Measurements from ENCODE around the gene KCNMB2.
"Not testable (repeated sequence)": the region's sequence is repeated elsewhere in the genome, so short reads cannot be mapped to it uniquely, and the experiment has no call there.

The KCNMB2 gene

DNA sequence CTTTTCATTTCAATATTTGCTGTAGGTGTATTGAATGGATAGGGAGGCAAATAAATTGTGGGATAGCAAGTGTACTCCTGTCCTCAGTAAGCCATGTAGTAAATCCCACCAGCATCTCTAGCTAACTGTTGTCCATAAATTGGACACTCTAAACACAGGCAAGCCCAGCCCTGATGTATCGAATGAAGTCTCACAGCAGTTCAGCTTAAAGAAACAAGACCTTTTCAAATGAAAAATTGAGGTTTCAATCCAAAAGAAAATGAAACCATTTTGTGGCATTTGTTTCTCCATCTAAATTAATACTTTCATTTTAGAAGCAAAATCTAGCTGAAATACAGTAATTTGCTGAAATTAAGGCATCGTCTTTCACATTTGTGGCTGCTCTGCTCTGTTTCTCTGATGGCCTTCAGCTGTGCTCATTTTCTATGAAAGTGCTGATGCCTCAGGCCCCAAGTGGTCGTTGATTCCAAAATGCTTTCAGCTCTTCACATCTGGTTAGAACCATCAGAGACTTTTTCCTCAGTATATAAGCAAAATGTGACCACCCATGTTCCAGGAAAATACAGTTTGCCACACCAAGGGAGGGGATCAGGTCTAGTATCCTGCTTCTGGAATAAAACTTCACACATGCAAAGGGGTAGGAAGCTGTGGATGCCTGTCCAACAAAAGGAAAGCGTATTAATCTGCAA is 290.3 kb downstream of the KCNMB2 start:
- DNase-seq = no peak

DNA sequence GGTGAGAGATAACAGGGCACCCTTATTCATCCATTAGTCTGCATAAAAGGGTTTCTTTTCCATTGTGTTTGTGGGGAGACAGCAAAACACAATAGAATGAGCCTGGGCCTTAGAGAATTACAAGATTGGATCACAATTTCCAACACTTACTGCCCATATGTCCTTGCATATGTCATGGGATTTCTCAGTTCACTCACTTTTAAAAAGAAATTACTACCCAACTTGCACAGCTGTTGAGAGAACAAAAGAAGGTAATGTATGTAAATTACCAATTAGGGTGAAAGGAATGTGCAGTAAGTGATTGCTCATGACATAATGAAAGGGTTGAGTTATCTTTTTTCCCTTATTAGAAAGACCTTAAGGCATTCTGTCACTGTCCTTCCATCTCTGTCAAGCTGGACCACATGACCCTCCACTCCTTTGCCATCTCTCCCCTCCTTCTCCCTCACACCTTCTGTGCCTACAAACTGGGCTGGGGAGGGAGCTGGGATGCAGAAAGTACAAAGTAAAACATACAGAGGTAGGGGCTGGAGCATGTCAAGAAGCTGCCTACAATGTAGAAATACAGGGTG is 291.1 kb downstream of the KCNMB2 start:
- no peak for DNase-seq

DNA sequence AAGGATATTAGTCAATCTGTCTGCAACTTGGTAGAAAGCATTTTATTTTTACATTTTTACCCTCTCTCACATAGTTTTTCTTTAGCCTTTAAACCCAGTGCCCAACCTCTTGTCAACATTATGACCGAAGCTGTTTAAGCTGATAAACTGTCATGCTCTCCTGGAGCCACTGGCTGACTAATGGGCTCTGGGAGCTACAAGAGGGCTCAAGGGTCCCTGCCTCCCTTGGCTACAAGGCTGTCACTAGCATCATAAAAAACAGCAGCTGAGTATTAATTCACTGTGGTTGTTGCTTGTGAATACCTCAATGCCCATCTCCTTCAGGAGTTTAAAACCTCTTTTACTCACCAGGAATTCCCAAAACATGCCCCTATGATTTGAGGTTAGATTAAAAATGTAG is 297.5 kb downstream of the KCNMB2 start:
- DNase-seq = no peak

DNA sequence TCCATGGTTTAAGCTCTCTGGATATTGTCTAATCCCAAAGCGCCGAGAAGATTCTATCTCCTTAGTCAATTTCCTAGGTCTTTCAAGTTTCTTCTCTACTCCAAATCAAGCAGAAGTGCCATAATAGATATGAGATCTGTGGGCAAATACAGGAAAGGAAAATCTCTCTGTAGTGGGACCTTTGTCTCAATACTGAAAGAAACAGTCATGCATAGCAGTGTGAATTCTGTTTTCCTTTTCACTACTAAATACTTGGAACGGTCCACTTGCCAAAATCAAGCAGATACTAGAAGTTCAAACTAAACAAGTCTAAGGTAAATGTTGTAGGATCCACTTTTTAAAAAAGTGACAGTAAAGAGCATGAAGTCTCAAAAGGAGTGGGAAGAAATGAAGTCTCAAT is 298.8 kb downstream of the KCNMB2 start:
- no peak for DNase-seq

DNA sequence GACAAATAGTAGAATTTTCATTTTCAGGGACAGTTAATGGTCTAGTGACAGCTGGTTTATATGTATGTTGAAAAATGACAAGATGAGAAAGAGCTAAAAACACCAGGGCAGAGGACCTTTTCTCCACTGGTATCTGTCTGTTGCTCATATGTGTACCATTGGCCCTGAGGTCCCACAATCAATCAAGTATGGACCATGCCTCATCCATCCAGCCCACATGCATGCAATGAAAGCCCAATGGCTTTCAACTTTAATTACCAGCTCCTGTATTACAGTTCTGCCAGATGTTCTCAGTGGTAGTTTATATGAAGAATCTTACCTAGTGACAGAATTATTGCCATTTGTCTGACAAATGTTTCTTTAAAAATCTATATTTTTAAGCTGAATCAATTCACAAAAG is 301.3 kb downstream of the KCNMB2 start:
- DNase-seq = no peak

DNA sequence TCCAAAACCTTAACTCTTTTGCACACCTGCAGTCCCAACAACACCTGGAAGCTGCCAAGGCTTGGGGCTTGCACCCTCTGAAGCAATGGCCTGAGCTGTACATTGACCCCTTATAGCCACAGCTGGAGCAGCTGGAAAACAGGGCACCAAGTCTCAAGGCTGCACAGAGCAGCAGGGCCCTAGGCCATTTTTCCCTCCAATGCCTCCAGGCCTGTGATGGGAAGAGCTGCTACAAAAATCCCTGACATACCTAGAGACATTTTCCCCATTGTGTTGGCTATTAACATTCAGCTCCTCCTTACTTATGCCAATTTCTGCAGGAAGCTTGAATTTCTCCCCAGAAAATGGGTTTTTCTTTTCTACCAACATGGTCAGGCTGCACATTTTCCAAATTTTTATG is 304.4 kb downstream of the KCNMB2 start:
- DNase-seq = no peak

DNA sequence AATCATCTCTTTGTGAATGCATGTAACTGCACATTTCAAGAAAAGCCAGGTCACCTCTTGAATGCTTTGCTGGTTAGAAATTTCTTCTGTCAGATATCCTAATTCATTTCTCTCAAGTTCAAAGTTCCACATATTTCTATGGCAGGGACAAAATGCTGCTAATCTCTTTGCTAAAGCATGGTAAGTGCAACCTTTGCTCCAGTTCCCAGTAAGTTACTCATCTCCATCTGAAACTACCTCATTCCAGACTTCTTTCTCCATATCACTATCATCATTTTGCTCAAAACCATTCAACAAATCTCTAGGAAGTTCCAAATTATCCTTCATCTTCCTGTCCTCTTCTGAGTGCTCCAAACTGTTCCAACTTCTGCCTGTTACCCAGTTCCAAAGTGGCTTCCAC is 304.8 kb downstream of the KCNMB2 start:
- no peak for DNase-seq

DNA sequence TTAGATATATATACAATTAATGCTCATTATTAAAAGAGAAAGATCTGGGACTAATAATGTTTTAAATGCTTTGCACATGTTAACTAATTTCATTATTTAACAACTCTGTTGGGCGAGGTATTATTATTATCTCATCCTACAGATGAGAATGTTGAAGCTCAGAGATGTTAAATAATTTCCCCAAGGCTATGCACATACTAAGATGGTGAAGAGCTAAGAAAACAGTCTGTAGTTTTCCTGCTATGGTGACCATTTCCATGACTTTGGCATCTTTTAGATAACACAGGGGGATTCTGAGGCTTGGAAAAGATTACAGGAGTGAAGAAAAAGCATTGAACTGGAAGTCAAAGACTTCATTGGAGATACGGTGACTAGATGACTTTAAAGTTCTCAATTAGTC is 308.7 kb downstream of the KCNMB2 start:
- no peak for DNase-seq

DNA sequence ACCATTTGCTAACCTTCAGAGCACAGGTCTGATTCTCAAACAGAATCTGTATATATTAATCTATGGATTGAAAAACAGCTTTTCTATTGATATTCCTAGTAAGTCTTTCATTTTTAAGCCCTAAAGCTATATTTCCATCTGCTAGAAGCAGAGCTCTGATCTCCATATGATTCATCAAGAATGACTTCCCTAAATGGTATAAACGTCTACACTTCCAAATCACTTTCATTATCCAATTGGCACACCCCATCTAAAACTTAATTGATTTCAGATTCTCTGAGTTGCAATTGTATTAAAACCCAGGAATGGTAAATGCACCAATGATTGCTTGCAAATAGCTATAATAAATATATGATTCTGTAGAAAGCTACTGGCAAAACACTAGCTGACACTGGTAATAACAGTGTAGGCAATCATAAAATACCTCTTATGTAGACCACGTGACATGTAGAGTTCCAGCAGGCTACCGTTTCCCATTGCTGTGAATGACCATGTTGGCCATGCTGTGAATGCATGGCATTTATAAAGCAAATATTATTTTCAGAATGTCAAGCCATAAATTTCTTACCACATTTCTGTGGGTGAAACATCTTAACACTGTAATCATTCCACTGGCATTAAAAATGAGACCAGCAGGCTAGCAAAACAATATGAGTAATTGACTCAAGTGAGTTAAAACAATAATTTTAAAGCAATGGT is 309.3 kb downstream of the KCNMB2 start:
- DNase-seq = peak; percentile 85

DNA sequence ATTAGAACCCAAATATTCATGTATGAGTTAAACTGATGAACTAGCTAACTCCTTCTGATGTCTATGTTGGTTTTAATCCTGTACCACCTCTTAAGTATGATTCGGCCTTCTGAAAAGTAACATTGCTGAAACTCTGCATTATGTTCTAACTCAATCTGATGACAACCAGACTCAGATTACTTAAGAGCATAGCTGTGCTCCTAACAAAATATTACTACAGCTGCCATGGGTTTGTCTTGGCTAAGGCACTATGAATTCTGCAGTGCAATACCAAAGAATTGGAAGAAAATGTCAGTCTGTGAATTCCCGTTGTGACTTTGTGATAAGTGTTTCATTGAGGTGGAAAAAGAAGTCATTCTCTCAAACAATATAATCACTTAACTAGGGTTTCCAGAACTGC is 311.0 kb downstream of the KCNMB2 start:
- DNase-seq = peak; percentile 44

DNA sequence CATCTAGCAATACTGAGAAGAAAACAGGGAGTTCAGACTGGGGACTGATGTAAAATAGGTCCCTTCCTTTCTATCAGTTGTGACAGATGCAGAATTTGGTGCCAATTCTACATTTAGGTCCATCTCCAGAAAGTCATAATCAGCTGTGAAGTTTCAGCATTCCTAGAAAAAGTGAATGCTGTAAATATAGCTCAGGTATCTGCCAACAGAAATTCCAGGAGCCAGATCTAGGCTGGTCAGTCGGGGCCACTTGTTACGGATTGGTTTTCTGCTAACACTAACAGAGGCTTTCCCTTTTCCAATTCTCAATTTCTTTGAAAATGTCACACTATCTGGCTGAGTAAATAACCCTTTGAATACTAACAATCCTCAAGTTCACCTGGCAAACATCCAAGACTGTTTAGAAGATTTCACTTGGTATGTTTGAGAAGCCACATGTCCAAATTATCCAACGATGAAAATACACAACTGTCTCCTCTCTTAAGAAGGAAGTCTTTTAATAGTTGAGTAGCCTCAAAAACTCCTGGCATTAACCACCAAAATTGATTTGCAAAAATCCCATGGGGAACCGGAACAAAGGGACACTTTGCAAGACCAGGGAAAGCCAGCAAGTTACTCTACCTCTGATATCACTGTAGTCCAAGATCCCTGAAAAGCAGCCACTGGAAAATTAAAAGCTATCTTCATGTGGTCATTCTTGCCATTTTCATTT is 313.1 kb downstream of the KCNMB2 start:
- no peak for DNase-seq

DNA sequence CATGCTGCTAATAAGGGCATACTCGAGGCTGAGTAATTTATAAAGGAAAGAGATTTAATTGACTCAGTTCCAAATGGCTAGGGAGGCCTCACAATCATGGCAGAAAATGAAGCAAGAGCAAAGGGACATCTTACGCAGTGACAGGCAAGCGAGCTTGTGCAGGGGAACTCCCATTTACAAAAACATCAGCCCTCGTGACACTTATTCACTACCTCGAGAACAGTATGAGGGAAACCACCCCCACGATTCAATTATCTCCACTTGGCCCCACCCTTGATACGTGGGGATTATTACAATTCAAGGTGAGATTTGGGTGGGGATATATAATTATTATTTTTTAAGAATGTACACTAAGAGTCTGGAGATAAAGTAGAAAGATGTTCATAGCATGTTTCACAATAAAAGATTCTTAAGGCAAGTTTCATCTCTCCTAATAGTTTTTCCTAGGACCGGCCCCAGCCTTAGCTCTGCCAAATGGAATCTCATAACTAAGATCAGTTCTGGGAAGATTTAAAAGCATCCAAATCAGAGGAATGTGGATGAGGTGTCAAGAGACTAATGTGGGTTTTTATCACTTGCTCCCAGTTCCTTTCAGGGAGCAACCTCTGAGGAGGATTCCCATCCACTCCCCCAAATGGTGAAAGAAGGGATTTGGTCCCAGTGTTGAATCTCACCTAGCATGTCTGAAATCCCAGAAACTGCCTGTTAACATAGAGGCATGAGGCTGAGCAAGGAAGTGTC is 314.4 kb downstream of the KCNMB2 start:
- no peak for DNase-seq

DNA sequence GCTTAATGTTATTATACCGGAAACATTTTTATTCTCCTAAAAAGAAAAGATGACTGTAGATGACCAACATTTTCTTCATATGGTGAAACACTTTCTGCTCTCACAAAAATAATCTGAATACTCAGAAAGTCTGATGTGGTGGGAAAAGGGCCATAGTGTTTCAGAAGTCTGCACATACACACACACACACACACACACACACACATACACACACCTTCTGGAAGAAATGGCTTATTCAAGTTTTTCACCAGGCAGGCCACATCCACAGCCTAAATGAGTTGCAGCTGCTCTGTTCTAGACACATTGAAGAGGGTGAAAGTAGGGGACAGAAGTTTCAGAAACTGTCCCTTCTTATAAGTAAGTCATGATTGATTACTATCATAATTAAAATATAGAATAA is 315.3 kb downstream of the KCNMB2 start:
- no peak for DNase-seq

DNA sequence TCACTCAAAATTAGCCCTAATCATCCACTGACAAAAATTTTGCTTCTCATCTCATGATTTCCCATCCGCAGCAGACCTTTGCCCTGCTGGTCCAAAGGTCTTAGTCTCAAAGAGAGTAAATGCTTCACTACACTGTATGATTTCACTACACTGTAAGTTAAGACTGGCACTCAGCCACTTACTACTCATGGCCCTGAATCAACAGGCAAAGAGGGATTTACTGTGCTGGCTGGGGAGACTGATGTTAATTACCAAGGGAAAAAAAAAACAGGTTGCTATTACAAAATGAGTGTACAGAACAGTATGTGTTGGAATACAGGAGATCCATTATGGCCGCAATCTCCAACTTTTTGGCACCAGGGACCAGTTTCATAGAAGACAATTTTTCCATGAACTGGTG is 320.6 kb downstream of the KCNMB2 start:
- peak; percentile 51 for DNase-seq

DNA sequence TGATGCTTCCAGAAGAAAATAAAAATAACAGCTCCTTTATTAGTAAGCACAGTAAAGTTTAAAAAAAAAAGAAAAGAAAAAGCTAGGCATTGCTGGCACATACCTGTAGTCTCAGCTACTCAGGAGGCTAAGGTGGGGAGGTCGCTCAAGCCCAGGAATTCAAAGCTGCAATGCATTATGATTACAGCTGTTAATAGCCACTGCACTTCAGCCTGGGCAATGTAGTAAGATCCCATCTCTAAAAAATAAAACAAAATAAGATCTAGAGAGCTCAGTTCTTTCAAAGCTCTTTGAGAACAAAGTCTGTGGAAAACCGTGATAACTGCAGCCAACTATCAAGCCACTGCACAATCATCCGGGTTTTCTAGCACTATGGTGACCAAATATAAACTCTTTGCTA is 323.1 kb downstream of the KCNMB2 start:
- DNase-seq = no peak

DNA sequence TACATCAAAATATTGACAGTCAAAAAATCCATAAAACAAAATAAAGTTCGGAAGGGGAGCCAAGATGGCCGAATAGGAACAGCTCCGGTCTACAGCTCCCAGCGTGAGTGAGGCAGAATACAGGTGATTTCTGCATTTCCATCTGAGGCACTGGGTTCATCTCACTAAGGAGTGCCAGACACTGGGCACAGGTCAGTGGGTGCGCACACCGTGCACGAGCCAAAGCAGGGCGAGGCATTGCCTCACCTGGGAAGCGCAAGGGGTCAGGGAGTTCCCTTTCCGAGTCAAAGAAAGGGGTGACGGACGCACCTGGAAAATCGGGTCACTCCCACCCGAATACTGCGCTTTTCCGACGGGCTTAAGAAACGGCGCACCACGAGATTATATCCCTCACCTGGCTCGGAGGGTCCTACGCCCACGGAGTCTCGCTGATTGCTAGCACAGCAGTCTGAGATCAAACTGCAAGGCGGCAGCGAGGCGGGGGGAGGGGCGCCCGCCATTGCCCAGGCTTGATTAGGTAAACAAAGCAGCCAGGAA is 323.7 kb downstream of the KCNMB2 start:
- DNase-seq = not testable (repeated sequence)

DNA sequence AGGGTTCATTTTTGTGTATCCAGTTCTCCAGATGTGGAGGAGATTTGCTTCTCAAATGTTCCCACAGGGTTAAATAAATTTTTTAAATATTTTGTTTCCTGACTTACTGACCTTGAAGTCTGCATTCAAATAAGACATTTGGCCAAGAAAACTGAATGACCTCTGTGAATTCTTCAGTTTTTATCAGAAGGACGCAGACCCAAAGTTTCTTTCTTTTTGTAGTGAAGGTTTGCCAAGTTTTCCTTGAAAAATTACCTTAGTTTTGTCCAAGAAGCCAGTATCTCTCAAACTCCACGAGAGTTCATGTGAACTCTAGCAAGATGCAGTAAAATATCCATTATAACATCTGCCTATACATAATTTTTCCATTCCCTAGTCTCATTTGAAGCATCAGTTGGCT is 332.4 kb downstream of the KCNMB2 start:
- no peak for DNase-seq

DNA sequence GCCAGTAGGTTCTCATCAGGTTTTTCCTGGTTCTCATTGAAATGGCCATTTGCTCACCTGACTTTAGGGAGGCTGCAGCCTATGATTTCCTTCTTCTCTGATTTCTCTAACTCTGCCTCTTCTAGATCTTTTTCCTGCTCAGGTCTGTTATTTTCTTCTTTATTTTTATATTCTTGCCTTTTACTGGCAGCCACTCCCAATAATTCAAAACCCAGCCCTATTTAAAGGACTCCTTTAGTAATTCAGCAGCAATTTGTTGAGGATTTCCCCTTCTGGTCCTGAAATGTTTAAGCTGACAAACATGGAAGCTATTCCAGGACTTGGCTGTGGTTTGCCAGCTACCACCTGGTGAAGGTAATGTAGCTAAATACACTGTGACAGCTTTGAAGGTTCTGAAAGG is 333.8 kb downstream of the KCNMB2 start:
- DNase-seq = no peak

DNA sequence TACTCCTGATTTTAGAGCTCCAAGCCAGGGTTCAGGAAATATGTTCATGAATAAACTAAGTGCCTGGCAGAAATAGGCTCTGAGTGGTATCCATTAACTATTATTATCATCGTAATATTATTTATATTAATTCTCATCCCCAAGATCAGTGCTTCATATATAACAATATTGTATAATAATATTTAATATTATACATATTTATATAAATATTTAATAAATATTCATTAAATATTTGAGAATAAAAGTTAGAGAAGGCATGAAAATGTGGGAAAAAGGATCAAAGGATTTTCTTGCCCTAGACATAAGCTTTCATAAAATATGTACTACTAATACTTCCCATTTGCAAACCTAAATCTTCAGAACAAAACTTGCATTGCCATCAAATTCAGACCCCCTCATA is 338.9 kb downstream of the KCNMB2 start:
- DNase-seq = no peak

DNA sequence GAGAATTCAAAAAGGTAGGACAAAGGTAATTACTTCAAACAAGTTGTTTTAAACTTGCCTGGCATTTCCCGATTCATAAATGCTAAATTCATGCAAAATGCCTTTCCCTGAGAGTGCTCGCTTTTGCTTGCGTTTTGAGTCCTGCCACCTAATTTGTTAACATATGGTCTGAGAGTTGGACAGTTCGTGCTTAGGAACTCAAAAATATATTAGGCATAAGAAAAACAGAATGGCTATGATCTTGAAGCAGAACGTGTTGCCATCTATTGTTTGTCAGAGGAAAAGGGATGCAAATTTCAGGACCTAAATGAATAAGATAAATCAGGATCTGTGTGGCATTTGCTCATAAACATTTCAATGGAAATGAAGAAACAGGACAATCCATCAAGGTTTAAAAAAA is 339.6 kb downstream of the KCNMB2 start:
- no peak for DNase-seq

DNA sequence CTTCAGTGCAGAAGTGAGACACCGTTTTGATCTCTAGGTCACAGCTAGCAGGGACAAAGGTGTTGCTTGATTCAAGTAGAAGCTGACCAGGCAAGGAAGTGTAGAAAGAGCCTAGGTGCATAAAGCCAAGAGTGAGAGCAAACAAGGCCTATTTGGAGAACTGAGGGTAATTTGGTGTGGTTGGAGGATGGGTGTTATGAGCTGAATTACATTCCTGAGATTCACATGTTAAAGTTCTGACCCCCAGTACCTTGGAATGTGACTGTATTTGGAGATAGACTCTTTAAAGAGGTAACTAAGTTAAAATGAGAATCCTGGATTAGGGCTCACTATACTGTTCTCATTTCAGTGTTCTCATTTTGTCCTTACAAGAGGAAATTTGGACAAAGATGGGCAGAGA is 344.0 kb downstream of the KCNMB2 start:
- no peak for DNase-seq

Data from kidney glomerular epithelial cell (primary cell).